H1 (cell line): ENCODE results near the gene CIZ1. TPM values are rescaled to one million over a fixed set of nuclear protein-coding genes. Genes with fewer than 3 reads are reported as not detected.

Experiments
- CTCF ChIA-PET: fragments of 300-600 bp; sonication (Branson Sonifier 250); formaldehyde crosslinking; loops from one replicate; lab custom pipeline; 2021; ENCODE audit not compliant: partially characterized antibody; lab: Charles Lee
- POLR2A ChIA-PET: fragments of 300-600 bp; sonication (Branson Sonifier 250); formaldehyde crosslinking; loops from one replicate; lab custom pipeline; 2021; ENCODE audit warnings: inconsistent platforms; ENCODE audit not compliant: partially characterized antibody; lab: Charles Lee
- DNase-seq, 2 experiments: peaks; one replicate each; pipeline versions ENCODE4 v3.0.0 to v3.0.0-alpha.2; 2010 to 2022; ENCODE audit warnings: low spot score in 2 of 2, low read depth in 1 of 2, mixed read lengths in 1 of 2
- FAIRE-seq: peaks from 2 replicates; lab custom pipeline; 2011; peaks lifted over from hg19 to GRCh38; lab: Jason Lieb, UNC
- H2AFZ ChIP-seq: 2 replicates; pipeline ENCODE4 v1.8.1; 2012; ENCODE audit warnings: low read length, inconsistent platforms
- H2AK5ac ChIP-seq: 2 replicates; pipeline ENCODE4 v1.6.1; 2013; ENCODE audit warnings: low read depth, low read length
- H2BK120ac ChIP-seq: replicated peaks from 2 replicates; pipeline ENCODE3; 2013; ENCODE audit warnings: low read depth, low read length, inconsistent platforms
- H2BK12ac ChIP-seq: 2 replicates; pipeline ENCODE4 v1.6.1; 2013; ENCODE audit warnings: low read depth, low read length
- H2BK15ac ChIP-seq: 2 replicates; pipeline ENCODE4 v1.6.1; 2013; ENCODE audit warnings: low read length
- H2BK20ac ChIP-seq: 2 replicates; pipeline ENCODE4 v1.6.1; 2013; ENCODE audit warnings: low read length
- H2BK5ac ChIP-seq: 2 replicates; pipeline ENCODE4 v1.6.1; 2013; ENCODE audit warnings: low read depth, low read length
- H3K14ac ChIP-seq: 2 replicates; pipeline ENCODE4 v1.6.1; 2013; ENCODE audit warnings: inconsistent platforms; ENCODE audit not compliant: insufficient read length
- H3K18ac ChIP-seq: 2 replicates; pipeline ENCODE4 v1.6.1; 2013; ENCODE audit warnings: low read length; ENCODE audit errors: extremely low read depth
- H3K23ac ChIP-seq: 2 replicates; pipeline ENCODE4 v1.6.1; 2013; ENCODE audit warnings: inconsistent platforms; ENCODE audit not compliant: insufficient read length
- H3K23me2 ChIP-seq: 2 replicates; pipeline ENCODE4 v1.6.1; 2013; ENCODE audit warnings: low read depth, low read length
- H3K27ac ChIP-seq: 2 replicates; pipeline ENCODE4 v1.6.1; 2011; ENCODE audit warnings: low read depth, low read length, inconsistent platforms
- H3K27me3 ChIP-seq, 4 experiments: replicated peaks in 1 of 4; 1 replicate in 1 of 4; 2 replicates in 3 of 4; pipeline versions ENCODE4 v1.6.1 to v1.8.1; 2011 to 2013; ENCODE audit warnings: low read length in 3 of 4, mild to moderate bottlenecking in 3 of 4, inconsistent platforms in 2 of 4, mixed read lengths in 2 of 4, moderate library complexity in 1 of 4; ENCODE audit not compliant: control insufficient read depth in 3 of 4, insufficient read depth in 3 of 4; ENCODE audit errors: extremely low read depth in 1 of 4
- H3K36me3 ChIP-seq, 4 experiments: 2 replicates each; pipeline versions ENCODE4 v1.6.1 to v1.8.1; 2011 to 2013; ENCODE audit warnings: mild to moderate bottlenecking in 4 of 4, low read length in 3 of 4, moderate library complexity in 2 of 4, control low read depth in 1 of 4, inconsistent platforms in 1 of 4; ENCODE audit not compliant: insufficient read depth in 4 of 4, control insufficient read depth in 2 of 4
- H3K4ac ChIP-seq: replicated peaks from 2 replicates; pipeline ENCODE3; 2013; ENCODE audit warnings: low read length, low read depth, mixed read lengths, inconsistent platforms; ENCODE audit not compliant: insufficient read length
- H3K4me1 ChIP-seq, 4 experiments: replicated peaks in 1 of 4; 1 replicate in 1 of 4; 2 replicates in 3 of 4; pipeline versions ENCODE4 v1.6.1 to v1.8.1; 2011 to 2013; ENCODE audit warnings: low read length in 3 of 4, inconsistent platforms in 2 of 4, mixed read lengths in 1 of 4; ENCODE audit not compliant: insufficient read depth in 4 of 4, control insufficient read depth in 3 of 4
- H3K4me2 ChIP-seq, 2 experiments: 2 replicates each; pipeline versions ENCODE4 v1.6.1 to v1.8.1; 2011 to 2013; ENCODE audit warnings: low read depth in 2 of 2, low read length in 2 of 2, control low read depth in 1 of 2, inconsistent platforms in 1 of 2, mild to moderate bottlenecking in 1 of 2; ENCODE audit not compliant: insufficient read depth in 1 of 2
- H3K4me3 ChIP-seq, 4 experiments: fragments of 200-600, 300-600 bp in 1 of 4; sonication (generic), shearing (Covaris generic), sonication (Bioruptor Twin) in 1 of 4; 2 replicates each; pipeline versions ENCODE4 v1.5.1 to v1.8.1; 2011 to 2016; ENCODE audit warnings: low read length in 4 of 4, low read depth in 3 of 4, control low read depth in 2 of 4, inconsistent platforms in 2 of 4, mild to moderate bottlenecking in 2 of 4, mixed read lengths in 1 of 4, moderate library complexity in 1 of 4; ENCODE audit not compliant: insufficient read depth in 2 of 4; ENCODE audit errors: extremely low read depth in 1 of 4
- H3K56ac ChIP-seq: replicated peaks from 2 replicates; pipeline ENCODE3; 2013; ENCODE audit warnings: low read depth, mild to moderate bottlenecking, mixed read lengths, low read length, inconsistent platforms; ENCODE audit not compliant: insufficient read length
- H3K79me1 ChIP-seq: 2 replicates; pipeline ENCODE4 v1.6.1; 2013; ENCODE audit warnings: low read depth, low read length, control low read depth
- H3K79me2 ChIP-seq, 2 experiments: 2 replicates each; pipeline versions ENCODE4 v1.6.1 to v1.8.1; 2012 to 2013; ENCODE audit warnings: low read length in 2 of 2, mild to moderate bottlenecking in 2 of 2, inconsistent platforms in 1 of 2; ENCODE audit not compliant: insufficient read depth in 2 of 2, control insufficient read depth in 1 of 2
- H3K9ac ChIP-seq, 4 experiments: replicated peaks in 1 of 4; 1 replicate in 1 of 4; 2 replicates in 3 of 4; pipeline versions ENCODE4 v1.6.1 to v1.8.1; 2011 to 2013; ENCODE audit warnings: low read depth in 3 of 4, low read length in 3 of 4, control low read depth in 2 of 4, mild to moderate bottlenecking in 2 of 4, moderate library complexity in 2 of 4, inconsistent platforms in 1 of 4; ENCODE audit errors: extremely low read depth in 1 of 4
- H3K9me3 ChIP-seq, 2 experiments: 2 replicates each; pipeline versions ENCODE4 v1.6.1 to v1.8.1; 2012 to 2013; ENCODE audit warnings: mild to moderate bottlenecking in 2 of 2, moderate library complexity in 2 of 2, control low read depth in 1 of 2, inconsistent platforms in 1 of 2, low read depth in 1 of 2, low read length in 1 of 2, mixed read lengths in 1 of 2; ENCODE audit not compliant: insufficient read depth in 2 of 2
- H4K20me1 ChIP-seq, 2 experiments: replicated peaks in 1 of 2; 2 replicates each; pipeline versions ENCODE3 to v1.8.1; 2011 to 2013; ENCODE audit warnings: inconsistent platforms in 2 of 2, low read length in 2 of 2, mild to moderate bottlenecking in 1 of 2; ENCODE audit not compliant: insufficient read depth in 2 of 2, control insufficient read depth in 1 of 2
- H4K5ac ChIP-seq: 2 replicates; pipeline ENCODE4 v1.6.1; 2013; ENCODE audit warnings: low read length, low read depth, mixed read lengths, inconsistent platforms; ENCODE audit not compliant: insufficient read length
- H4K8ac ChIP-seq: 2 replicates; pipeline ENCODE4 v1.8.0; 2013; ENCODE audit warnings: mild to moderate bottlenecking, moderate library complexity, low read length, inconsistent platforms; ENCODE audit not compliant: insufficient read depth; ENCODE audit errors: extremely low read depth
- H4K91ac ChIP-seq: replicated peaks from 2 replicates; pipeline ENCODE3; 2013; ENCODE audit warnings: low read length, mixed read lengths, inconsistent platforms; ENCODE audit not compliant: insufficient read length
- BACH1 ChIP-seq: IDR thresholded peaks from 2 replicates; pipeline ENCODE4 v1.6.1; 2012; ENCODE audit warnings: low read length, improper control_type of control experiment
- KDM1A ChIP-seq: fragments of 200-600, 300-600 bp; sonication (generic); IDR thresholded peaks from 2 replicates; pipeline ENCODE4 v1.7.1; 2016; ENCODE audit warnings: mild to moderate bottlenecking, low read length, borderline replicate concordance
- POLR2A ChIP-seq, 2 experiments: IDR thresholded peaks; 1 replicate in 1 of 2; 2 replicates in 1 of 2; pipeline ENCODE4 v1.6.1; 2011; ENCODE audit warnings: low read depth in 2 of 2, low read length in 2 of 2, mild to moderate bottlenecking in 2 of 2; ENCODE audit errors: control extremely low read depth in 1 of 2
- RFX5 ChIP-seq: IDR thresholded peaks from 2 replicates; pipeline ENCODE4 v1.6.1; 2011; ENCODE audit warnings: low read depth, low read length, improper control_type of control experiment, borderline replicate concordance
- RNF2 ChIP-seq: fragments of 200-900, 300-1000 bp; sonication (generic); IDR thresholded peaks from 2 replicates; pipeline ENCODE4 v1.7.1; 2016; ENCODE audit warnings: borderline replicate concordance, low read depth, mild to moderate bottlenecking, antibody characterized with exemption, low read length; ENCODE audit not compliant: poor library complexity, severe bottlenecking; ENCODE audit errors: missing control alignments
- RXRA ChIP-seq: IDR thresholded peaks from 2 replicates; pipeline ENCODE4 v1.6.1; 2011; ENCODE audit warnings: low read depth, mild to moderate bottlenecking, low read length, moderate library complexity; ENCODE audit not compliant: insufficient read depth
- SAP30 ChIP-seq: fragments of 300-600 bp; sonication (generic); IDR thresholded peaks from 2 replicates; pipeline ENCODE4 v1.7.1; 2012; ENCODE audit warnings: low read length, moderate library complexity, mild to moderate bottlenecking, inconsistent platforms; ENCODE audit not compliant: insufficient read depth, insufficient replicate concordance
- TAF1 ChIP-seq: IDR thresholded peaks from 2 replicates; pipeline ENCODE4 v1.6.1; 2011; ENCODE audit warnings: mild to moderate bottlenecking, low read depth, low read length
- TAF7 ChIP-seq: optimal IDR thresholded peaks from 2 replicates; pipeline ENCODE3; 2011; ENCODE audit warnings: low read depth, mild to moderate bottlenecking, inconsistent platforms, low read length, moderate library complexity, borderline replicate concordance
- WGBS, 2 experiments: shearing (Covaris generic) in 1 of 2; methylation state at CpG; one replicate each; pipeline versions ENCODE4 v1.1.6 to v1.1.7; 2013 to 2015; ENCODE audit warnings: low lambda C conversion rate in 2 of 2, mixed read lengths in 2 of 2, inconsistent platforms in 1 of 2, low coverage in 1 of 2, missing lambda C conversion rate in 1 of 2; ENCODE audit not compliant: insufficient replicate concordance in 2 of 2, insufficient coverage in 1 of 2, insufficient read length in 1 of 2; ENCODE audit errors: extremely low coverage in 1 of 2, missing lambda C conversion rate in 1 of 2; 5-methylcytosine and 5-hydroxymethylcytosine counted together
- polyA plus RNA-seq, 7 experiments: library from polyadenylated mRNA; depleted of rRNA in 3 of 7; stranded (reverse) in 5 of 7; unstranded in 2 of 7; fragments of >200 nt in 5 of 7; fragments of 200-250 nt in 2 of 7; gene quantifications; 1 replicate in 5 of 7; 2 replicates in 1 of 7; 4 replicates in 1 of 7; pipeline versions ENCODE4 v1.2.1 to v1.2.3, GENCODE V29; 2011 to 2013; ENCODE audit warnings: missing spikeins in 2 of 7, mixed read lengths in 2 of 7
- total RNA-seq: library from RNA; stranded (reverse); fragmentation: NEBNext Ultra II Directional; extraction: Animal tissue kit (Norgen Biotek cat#: 25700); gene quantifications from 2 replicates; pipeline ENCODE4 v1.2.1, GENCODE V29; 2021
- TF ChIP-seq, protein P1 (sequence below): IDR thresholded peaks from 2 replicates; pipeline ENCODE4 v1.6.1; 2012; ENCODE audit warnings: inconsistent platforms

The CIZ1 gene
- total and polyA plus RNA-seq, 2 of the 8 experiments (the other 6 are each of a cell fraction or from before 2014, with no cell fraction given), result 66.0 to 107 TPM

DNA sequence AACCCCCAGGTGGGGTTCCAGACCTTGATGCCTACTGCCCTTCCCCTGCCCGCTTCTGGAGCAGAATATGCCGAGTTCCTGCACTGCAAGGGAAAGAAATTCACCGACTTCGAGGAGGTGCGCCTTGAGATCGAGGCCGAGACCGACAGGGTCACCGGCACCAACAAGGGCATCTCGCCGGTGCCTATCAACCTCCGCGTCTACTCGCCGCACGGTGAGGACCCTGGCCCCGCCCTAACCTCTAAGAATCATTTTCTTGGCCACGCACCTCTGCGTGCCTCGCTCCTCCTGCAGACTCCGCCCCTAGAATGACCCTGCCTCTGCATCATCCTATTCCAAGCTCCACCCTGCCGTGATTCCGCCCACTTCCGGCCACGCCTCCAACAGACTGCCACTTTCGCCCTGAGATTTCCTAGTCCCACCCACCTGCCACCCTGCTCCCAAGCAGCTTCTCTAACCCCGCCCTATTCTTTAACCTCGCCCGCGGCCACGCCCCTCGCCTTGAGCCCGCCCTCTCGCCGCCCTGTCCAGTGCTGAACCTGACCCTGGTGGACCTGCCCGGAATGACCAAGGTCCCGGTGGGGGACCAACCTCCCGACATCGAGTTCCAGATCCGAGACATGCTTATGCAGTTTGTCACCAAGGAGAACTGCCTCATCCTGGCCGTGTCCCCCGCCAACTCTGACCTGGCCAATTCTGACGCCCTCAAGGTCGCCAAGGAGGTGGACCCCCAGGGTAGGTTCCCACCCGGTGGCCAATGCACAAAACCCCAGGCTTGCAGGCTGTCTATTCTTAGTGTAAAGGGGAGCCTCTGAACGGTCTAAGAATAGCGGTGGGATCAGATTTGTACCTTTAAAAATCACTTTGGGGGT is 27.4 kb upstream of the CIZ1 start:
- H2BK5ac ChIP-seq, result peak overlapping the region; percentile 67; the same call in 1 of the 2 replicates
- H3K9me3 ChIP-seq, result no peaks in the 10 kb centered on the region
- peak overlapping the region; percentile 41 for H4K8ac ChIP-seq
- H3K18ac ChIP-seq, result no peak overlapping the region
- H2BK120ac ChIP-seq, result no peak overlapping the region
- DNase-seq (peak; percentile 97 to 98), FAIRE-seq (peak; percentile 95)
- H2AK5ac ChIP-seq, result peak overlapping the region; percentile 67; the same call in 1 of the 2 replicates
- H4K20me1 ChIP-seq, result peaks cover 1 to 13% of the 10 kb centered on the region in 2 experiments
- no peak overlapping the region for H2AFZ ChIP-seq
- CTCF ChIA-PET, result interaction anchor here (0.6 to 3.3 kb wide), 11 partner anchors 11 to 124 kb away, joined by 3 to 14 read pairs (median 4); no protein-coding TSS in a partner anchor
- H2BK20ac ChIP-seq, result no peak overlapping the region
- no peak overlapping the region for H3K9ac ChIP-seq
- peaks cover 0 to 12% (median 5%) of the 10 kb centered on the region in 4 experiments; a peak in 5 of 7 replicates for H3K4me1 ChIP-seq
- no peak overlapping the region for H3K23ac ChIP-seq
- peaks cover 6 to 19% (median 13%) of the 10 kb centered on the region in 4 experiments for H3K36me3 ChIP-seq
- H3K79me1 ChIP-seq, result no peaks in the 10 kb centered on the region; the same call in none of the 2 replicates
- no peak overlapping the region for H3K14ac ChIP-seq
- H3K4me3 ChIP-seq, result peak overlapping the region; percentile 6 to 51 (median 18); a peak in 6 of 8 replicates
- H3K23me2 ChIP-seq, result 0 out of 2 replicates have a peak, but pooled peaks cover 2% of the 10 kb centered on the region
- H3K27me3 ChIP-seq, result no peaks in the 10 kb centered on the region
- H4K5ac ChIP-seq, result no peak overlapping the region
- WGBS, 2 experiments, result 25% methylated on average over 47 of the region's 47 CpGs; no CpG with 5 or more reads in 1 of the 2 experiments
- no peak overlapping the region for H2BK15ac ChIP-seq
- no peak overlapping the region for H3K27ac ChIP-seq
- no peak overlapping the region for H3K56ac ChIP-seq
- POLR2A ChIA-PET, result interaction anchor here (0.6 to 3.9 kb wide), 12 partner anchors 9 to 770 kb away, joined by 3 to 14 read pairs (median 4); partner anchors contain the start of gene BBLN
- H3K4ac ChIP-seq, result peak overlapping the region; percentile 44
- H4K91ac ChIP-seq, result no peak overlapping the region
- H3K79me2 ChIP-seq, result no peaks in the 10 kb centered on the region
- 0 out of 2 replicates have a peak overlapping the region, but pooled peaks have one; percentile 4 for H2BK12ac ChIP-seq
- H3K4me2 ChIP-seq, result peak overlapping the region; percentile 65 to 75
- TF ChIP-seq RXRA (no peak), KDM1A (no peak), RNF2 (no peak), POLR2A (IDR thresholded peaks at IDR 0.05; ENCODE audit: control extremely low read depth in 1 of 2, low read depth in 2 of 2, low read length in 2 of 2) (peak in 1 of 2 experiments; percentile 31; a peak in 1 of 3 replicates), RFX5 (no peak), SAP30 (no peak), BACH1 (no peak), TAF1 (0 out of 2 replicates have a peak, but pooled peaks have one; percentile 41), TAF7 (no peak)
- TF ChIP-seq, protein P1, sequence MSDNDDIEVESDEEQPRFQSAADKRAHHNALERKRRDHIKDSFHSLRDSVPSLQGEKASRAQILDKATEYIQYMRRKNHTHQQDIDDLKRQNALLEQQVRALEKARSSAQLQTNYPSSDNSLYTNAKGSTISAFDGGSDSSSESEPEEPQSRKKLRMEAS, result no peak; the same call in 1 of the 2 replicates
